HepG2 (cell line): ENCODE data around the gene RPLP2. TPM values are rescaled to one million over a fixed set of nuclear protein-coding genes. Genes with fewer than 3 reads are reported as not detected.
A peak's percentile ranks its signal among the peaks of the same experiment; 100 is the strongest.

ENCODE experiments used
- E2F2 ChIP-seq: sonication (generic); formaldehyde crosslinking; IDR thresholded peaks from 2 replicates; pipeline ENCODE4 v1.4.0; 2020; ENCODE audit warnings: missing genetic modification reagents, borderline replicate concordance
- MYPOP ChIP-seq: sonication (generic); formaldehyde crosslinking; IDR thresholded peaks from 2 replicates; pipeline ENCODE4 v1.8.1; 2023; ENCODE audit warnings: mild to moderate bottlenecking, moderate library complexity, missing genetic modification reagents
- PRDM10 ChIP-seq: sonication (generic); formaldehyde crosslinking; IDR thresholded peaks from 2 replicates; pipeline ENCODE4 v1.4.0; 2020; ENCODE audit warnings: low read depth, missing genetic modification reagents
- SP5 ChIP-seq: IDR thresholded peaks from 2 replicates; pipeline ENCODE4 v1.6.1; 2016; ENCODE audit warnings: low read depth, borderline replicate concordance
- TAF1 ChIP-seq: sonication (generic); formaldehyde crosslinking; IDR thresholded peaks from 2 replicates; pipeline ENCODE4 v1.4.0; 2020; ENCODE audit warnings: missing genetic modification reagents
- TFDP2 ChIP-seq: sonication (generic); formaldehyde crosslinking; IDR thresholded peaks from 2 replicates; pipeline ENCODE4 v1.4.0; 2020; ENCODE audit warnings: missing genetic modification reagents
- TSC22D2 ChIP-seq: sonication (generic); formaldehyde crosslinking; IDR thresholded peaks from 2 replicates; pipeline ENCODE4 v1.5.1; 2020; ENCODE audit warnings: missing genetic modification reagents, mild to moderate bottlenecking, borderline replicate concordance
- ZNF230 ChIP-seq: sonication (generic); formaldehyde crosslinking; IDR thresholded peaks from 2 replicates; pipeline ENCODE4 v1.4.0; 2020; ENCODE audit warnings: mild to moderate bottlenecking, missing genetic modification reagents
- ZNF318 ChIP-seq: sonication (generic); formaldehyde crosslinking; IDR thresholded peaks from 2 replicates; pipeline ENCODE4 v1.4.0; 2020; ENCODE audit warnings: mild to moderate bottlenecking, missing genetic modification reagents
- ZNF607 ChIP-seq: sonication (generic); formaldehyde crosslinking; IDR thresholded peaks from 2 replicates; pipeline ENCODE4 v1.5.1; 2020; ENCODE audit warnings: missing genetic modification reagents, mild to moderate bottlenecking, borderline replicate concordance
- ZSCAN25 ChIP-seq: sonication (generic); formaldehyde crosslinking; IDR thresholded peaks from 2 replicates; pipeline ENCODE4 v1.8.0; 2022; ENCODE audit warnings: mild to moderate bottlenecking, missing genetic modification reagents
- polyA plus RNA-seq, 8 experiments: library from polyadenylated mRNA; depleted of rRNA in 3 of 8; stranded (reverse) in 7 of 8; unstranded in 1 of 8; fragments of >200 nt; fragmentation: Illumina TruSeq in 4 of 8; extraction: Trizol in 4 of 8; gene quantifications; 2 replicates each; pipeline versions ENCODE4 v1.2.1 to v1.2.3, GENCODE V29; 2011 to 2016; ENCODE audit warnings: low read depth in 4 of 8, missing spikeins in 1 of 8, mixed read lengths in 1 of 8; ENCODE audit not compliant: insufficient read depth in 1 of 8
- total RNA-seq, 5 experiments: library from RNA; depleted of rRNA; stranded (reverse); fragments of >200 nt; fragmentation: Illumina TruSeq; extraction: Trizol; gene quantifications; 2 replicates each; pipeline ENCODE4 v1.2.3, GENCODE V29; 2016; ENCODE audit warnings: low read depth in 1 of 5

Gene RPLP2
- total and polyA plus RNA-seq, 2 of the 13 experiments (the other 11 are each of a cell fraction or from before 2014, with no cell fraction given), result 978 to 2,106 TPM

- peak; percentile 75; the same call in 1 of the 2 replicates for TF ChIP-seq MYPOP (CRISPR knock-in tag)
- 0 out of 2 replicates have a peak, but pooled peaks have one; percentile 53 for TF ChIP-seq E2F2 (CRISPR knock-in tag)
- peak; percentile 69; the same call in 1 of the 2 replicates for TF ChIP-seq TFDP2 (CRISPR knock-in tag)
- no peak for TF ChIP-seq ZNF318 (CRISPR knock-in tag)
- TF ChIP-seq ZSCAN25, result peak; percentile 94
- peak; percentile 91 for TF ChIP-seq TAF1
- TF ChIP-seq TSC22D2, result 0 out of 2 replicates have a peak, but pooled peaks have one; percentile 8
- TF ChIP-seq PRDM10 (CRISPR knock-in tag), result peak; percentile 40; the same call in 1 of the 2 replicates
- no peak; the same call in 1 of the 2 replicates for TF ChIP-seq SP5
- TF ChIP-seq ZNF230 (CRISPR knock-in tag), result peak; percentile 84; the same call in 1 of the 2 replicates
- peak; percentile 79 for TF ChIP-seq ZNF607 (CRISPR knock-in tag)
Measured at GRCh38 chr11:809287-810039, at the start of gene RPLP2 (continued).
